ENCODE measurements around the gene ALKBH5.

- TF ChIP-seq CTCF (conservative IDR thresholded peaks at IDR 0.05 in 1 of 2, IDR thresholded peaks at IDR 0.05 in 1 of 2; ENCODE audit: low read depth in 1 of 2, low read length in 2 of 2) (no peak), EZH2 (IDR thresholded peaks at IDR 0.05; ENCODE audit: low read length, missing control alignments) (no peak)
Measured at GRCh38 chr17:18253187-18253884, 69.7 kb downstream of the ALKBH5 start.
